H1 (cell line): Measurements from ENCODE around the gene POU6F2. TPM values are rescaled to one million over a fixed set of nuclear protein-coding genes. Genes with fewer than 3 reads are reported as not detected.
A peak's percentile ranks its signal among the peaks of the same experiment; 100 is the strongest.

Source experiments
- CTCF ChIA-PET: fragments of 300-600 bp; sonication (Branson Sonifier 250); formaldehyde crosslinking; loops from one replicate; lab custom pipeline; 2021; ENCODE audit not compliant: partially characterized antibody; lab: Charles Lee
- POLR2A ChIA-PET: fragments of 300-600 bp; sonication (Branson Sonifier 250); formaldehyde crosslinking; loops from one replicate; lab custom pipeline; 2021; ENCODE audit warnings: inconsistent platforms; ENCODE audit not compliant: partially characterized antibody; lab: Charles Lee
- DNase-seq, 2 experiments: peaks; one replicate each; pipeline versions ENCODE4 v3.0.0 to v3.0.0-alpha.2; 2010 to 2022; ENCODE audit warnings: low spot score in 2 of 2, low read depth in 1 of 2, mixed read lengths in 1 of 2
- FAIRE-seq: peaks from 2 replicates; lab custom pipeline; 2011; peaks lifted over from hg19 to GRCh38; lab: Jason Lieb, UNC
- H2AFZ ChIP-seq: 2 replicates; pipeline ENCODE4 v1.8.1; 2012; ENCODE audit warnings: low read length, inconsistent platforms
- H2AK5ac ChIP-seq: 2 replicates; pipeline ENCODE4 v1.6.1; 2013; ENCODE audit warnings: low read depth, low read length
- H2BK120ac ChIP-seq: replicated peaks from 2 replicates; pipeline ENCODE3; 2013; ENCODE audit warnings: low read depth, low read length, inconsistent platforms
- H2BK12ac ChIP-seq: 2 replicates; pipeline ENCODE4 v1.6.1; 2013; ENCODE audit warnings: low read depth, low read length
- H2BK15ac ChIP-seq: 2 replicates; pipeline ENCODE4 v1.6.1; 2013; ENCODE audit warnings: low read length
- H2BK20ac ChIP-seq: 2 replicates; pipeline ENCODE4 v1.6.1; 2013; ENCODE audit warnings: low read length
- H2BK5ac ChIP-seq: 2 replicates; pipeline ENCODE4 v1.6.1; 2013; ENCODE audit warnings: low read depth, low read length
- H3K14ac ChIP-seq: 2 replicates; pipeline ENCODE4 v1.6.1; 2013; ENCODE audit warnings: inconsistent platforms; ENCODE audit not compliant: insufficient read length
- H3K18ac ChIP-seq: 2 replicates; pipeline ENCODE4 v1.6.1; 2013; ENCODE audit warnings: low read length; ENCODE audit errors: extremely low read depth
- H3K23ac ChIP-seq: 2 replicates; pipeline ENCODE4 v1.6.1; 2013; ENCODE audit warnings: inconsistent platforms; ENCODE audit not compliant: insufficient read length
- H3K23me2 ChIP-seq: 2 replicates; pipeline ENCODE4 v1.6.1; 2013; ENCODE audit warnings: low read depth, low read length
- H3K27ac ChIP-seq: 2 replicates; pipeline ENCODE4 v1.6.1; 2011; ENCODE audit warnings: low read depth, low read length, inconsistent platforms
- H3K27me3 ChIP-seq, 4 experiments: replicated peaks in 1 of 4; 1 replicate in 1 of 4; 2 replicates in 3 of 4; pipeline versions ENCODE4 v1.6.1 to v1.8.1; 2011 to 2013; ENCODE audit warnings: low read length in 3 of 4, mild to moderate bottlenecking in 3 of 4, inconsistent platforms in 2 of 4, mixed read lengths in 2 of 4, moderate library complexity in 1 of 4; ENCODE audit not compliant: control insufficient read depth in 3 of 4, insufficient read depth in 3 of 4; ENCODE audit errors: extremely low read depth in 1 of 4
- H3K36me3 ChIP-seq, 4 experiments: 2 replicates each; pipeline versions ENCODE4 v1.6.1 to v1.8.1; 2011 to 2013; ENCODE audit warnings: mild to moderate bottlenecking in 4 of 4, low read length in 3 of 4, moderate library complexity in 2 of 4, control low read depth in 1 of 4, inconsistent platforms in 1 of 4; ENCODE audit not compliant: insufficient read depth in 4 of 4, control insufficient read depth in 2 of 4
- H3K4ac ChIP-seq: replicated peaks from 2 replicates; pipeline ENCODE3; 2013; ENCODE audit warnings: low read length, low read depth, mixed read lengths, inconsistent platforms; ENCODE audit not compliant: insufficient read length
- H3K4me1 ChIP-seq, 4 experiments: replicated peaks in 1 of 4; 1 replicate in 1 of 4; 2 replicates in 3 of 4; pipeline versions ENCODE4 v1.6.1 to v1.8.1; 2011 to 2013; ENCODE audit warnings: low read length in 3 of 4, inconsistent platforms in 2 of 4, mixed read lengths in 1 of 4; ENCODE audit not compliant: insufficient read depth in 4 of 4, control insufficient read depth in 3 of 4
- H3K4me2 ChIP-seq, 2 experiments: 2 replicates each; pipeline versions ENCODE4 v1.6.1 to v1.8.1; 2011 to 2013; ENCODE audit warnings: low read depth in 2 of 2, low read length in 2 of 2, control low read depth in 1 of 2, inconsistent platforms in 1 of 2, mild to moderate bottlenecking in 1 of 2; ENCODE audit not compliant: insufficient read depth in 1 of 2
- H3K4me3 ChIP-seq, 4 experiments: fragments of 200-600, 300-600 bp in 1 of 4; sonication (generic), shearing (Covaris generic), sonication (Bioruptor Twin) in 1 of 4; 2 replicates each; pipeline versions ENCODE4 v1.5.1 to v1.8.1; 2011 to 2016; ENCODE audit warnings: low read length in 4 of 4, low read depth in 3 of 4, control low read depth in 2 of 4, inconsistent platforms in 2 of 4, mild to moderate bottlenecking in 2 of 4, mixed read lengths in 1 of 4, moderate library complexity in 1 of 4; ENCODE audit not compliant: insufficient read depth in 2 of 4; ENCODE audit errors: extremely low read depth in 1 of 4
- H3K56ac ChIP-seq: replicated peaks from 2 replicates; pipeline ENCODE3; 2013; ENCODE audit warnings: low read depth, mild to moderate bottlenecking, mixed read lengths, low read length, inconsistent platforms; ENCODE audit not compliant: insufficient read length
- H3K79me1 ChIP-seq: 2 replicates; pipeline ENCODE4 v1.6.1; 2013; ENCODE audit warnings: low read depth, low read length, control low read depth
- H3K79me2 ChIP-seq, 2 experiments: 2 replicates each; pipeline versions ENCODE4 v1.6.1 to v1.8.1; 2012 to 2013; ENCODE audit warnings: low read length in 2 of 2, mild to moderate bottlenecking in 2 of 2, inconsistent platforms in 1 of 2; ENCODE audit not compliant: insufficient read depth in 2 of 2, control insufficient read depth in 1 of 2
- H3K9ac ChIP-seq, 4 experiments: replicated peaks in 1 of 4; 1 replicate in 1 of 4; 2 replicates in 3 of 4; pipeline versions ENCODE4 v1.6.1 to v1.8.1; 2011 to 2013; ENCODE audit warnings: low read depth in 3 of 4, low read length in 3 of 4, control low read depth in 2 of 4, mild to moderate bottlenecking in 2 of 4, moderate library complexity in 2 of 4, inconsistent platforms in 1 of 4; ENCODE audit errors: extremely low read depth in 1 of 4
- H3K9me3 ChIP-seq, 2 experiments: 2 replicates each; pipeline versions ENCODE4 v1.6.1 to v1.8.1; 2012 to 2013; ENCODE audit warnings: mild to moderate bottlenecking in 2 of 2, moderate library complexity in 2 of 2, control low read depth in 1 of 2, inconsistent platforms in 1 of 2, low read depth in 1 of 2, low read length in 1 of 2, mixed read lengths in 1 of 2; ENCODE audit not compliant: insufficient read depth in 2 of 2
- H4K20me1 ChIP-seq, 2 experiments: replicated peaks in 1 of 2; 2 replicates each; pipeline versions ENCODE3 to v1.8.1; 2011 to 2013; ENCODE audit warnings: inconsistent platforms in 2 of 2, low read length in 2 of 2, mild to moderate bottlenecking in 1 of 2; ENCODE audit not compliant: insufficient read depth in 2 of 2, control insufficient read depth in 1 of 2
- H4K5ac ChIP-seq: 2 replicates; pipeline ENCODE4 v1.6.1; 2013; ENCODE audit warnings: low read length, low read depth, mixed read lengths, inconsistent platforms; ENCODE audit not compliant: insufficient read length
- H4K8ac ChIP-seq: 2 replicates; pipeline ENCODE4 v1.8.0; 2013; ENCODE audit warnings: mild to moderate bottlenecking, moderate library complexity, low read length, inconsistent platforms; ENCODE audit not compliant: insufficient read depth; ENCODE audit errors: extremely low read depth
- H4K91ac ChIP-seq: replicated peaks from 2 replicates; pipeline ENCODE3; 2013; ENCODE audit warnings: low read length, mixed read lengths, inconsistent platforms; ENCODE audit not compliant: insufficient read length
- BCL11A ChIP-seq, 2 experiments: IDR thresholded peaks; one replicate each; pipeline ENCODE4 v1.6.1; 2011; ENCODE audit warnings: low read depth in 2 of 2, low read length in 2 of 2, mild to moderate bottlenecking in 2 of 2
- E2F6 ChIP-seq: IDR thresholded peaks from 2 replicates; pipeline ENCODE4 v1.6.1; 2012; ENCODE audit warnings: inconsistent platforms
- FOSL1 ChIP-seq: IDR thresholded peaks from 2 replicates; pipeline ENCODE4 v1.6.1; 2011; ENCODE audit warnings: mild to moderate bottlenecking, low read depth, low read length, moderate library complexity; ENCODE audit not compliant: insufficient read depth
- KDM4A ChIP-seq: IDR thresholded peaks from one replicate; pipeline ENCODE4 v1.7.1; 2012; ENCODE audit warnings: low read depth, mild to moderate bottlenecking, moderate library complexity, low read length, inconsistent platforms; ENCODE audit not compliant: severe bottlenecking
- NANOG ChIP-seq: IDR thresholded peaks from 2 replicates; pipeline ENCODE4 v1.6.1; 2011; ENCODE audit warnings: low read length, low read depth, mild to moderate bottlenecking, inconsistent platforms; ENCODE audit not compliant: insufficient read depth, poor library complexity, severe bottlenecking
- POLR2A ChIP-seq, 2 experiments: IDR thresholded peaks; 1 replicate in 1 of 2; 2 replicates in 1 of 2; pipeline ENCODE4 v1.6.1; 2011; ENCODE audit warnings: low read depth in 2 of 2, low read length in 2 of 2, mild to moderate bottlenecking in 2 of 2; ENCODE audit errors: control extremely low read depth in 1 of 2
- SIN3A ChIP-seq, 2 experiments: IDR thresholded peaks in 1 of 2; conservative IDR thresholded peaks in 1 of 2; 2 replicates each; pipeline ENCODE4 v1.6.1; 2011 to 2012; ENCODE audit warnings: low read length in 2 of 2, improper control_type of control experiment in 1 of 2, low read depth in 1 of 2, mild to moderate bottlenecking in 1 of 2
- TAF1 ChIP-seq: IDR thresholded peaks from 2 replicates; pipeline ENCODE4 v1.6.1; 2011; ENCODE audit warnings: mild to moderate bottlenecking, low read depth, low read length
- TCF12 ChIP-seq: IDR thresholded peaks from 2 replicates; pipeline ENCODE4 v1.6.1; 2011; ENCODE audit warnings: low read depth, mild to moderate bottlenecking, low read length
- WGBS, 2 experiments: shearing (Covaris generic) in 1 of 2; methylation state at CpG; one replicate each; pipeline versions ENCODE4 v1.1.6 to v1.1.7; 2013 to 2015; ENCODE audit warnings: low lambda C conversion rate in 2 of 2, mixed read lengths in 2 of 2, inconsistent platforms in 1 of 2, low coverage in 1 of 2, missing lambda C conversion rate in 1 of 2; ENCODE audit not compliant: insufficient replicate concordance in 2 of 2, insufficient coverage in 1 of 2, insufficient read length in 1 of 2; ENCODE audit errors: extremely low coverage in 1 of 2, missing lambda C conversion rate in 1 of 2; 5-methylcytosine and 5-hydroxymethylcytosine counted together
- long read RNA-seq, 2 experiments: library from RNA in 1 of 2; library from capped mRNA in 1 of 2; stranded (forward); transcript quantifications; one replicate each; pipeline ENCODE4 v2.0.0, GENCODE V29; 2021; ENCODE audit warnings: inconsistent platforms in 1 of 2
- polyA minus RNA-seq, 3 experiments: library from RNA; depleted of rRNA, polyadenylated mRNA; stranded (reverse); fragments of >200 nt; gene quantifications; 1 replicate in 2 of 3; 2 replicates in 1 of 3; pipeline ENCODE4 v1.2.3, GENCODE V29; 2011
- polyA plus RNA-seq, 7 experiments: library from polyadenylated mRNA; depleted of rRNA in 3 of 7; stranded (reverse) in 5 of 7; unstranded in 2 of 7; fragments of >200 nt in 5 of 7; fragments of 200-250 nt in 2 of 7; gene quantifications; 1 replicate in 5 of 7; 2 replicates in 1 of 7; 4 replicates in 1 of 7; pipeline versions ENCODE4 v1.2.1 to v1.2.3, GENCODE V29; 2011 to 2013; ENCODE audit warnings: missing spikeins in 2 of 7, mixed read lengths in 2 of 7
- total RNA-seq: library from RNA; stranded (reverse); fragmentation: NEBNext Ultra II Directional; extraction: Animal tissue kit (Norgen Biotek cat#: 25700); gene quantifications from 2 replicates; pipeline ENCODE4 v1.2.1, GENCODE V29; 2021
- TF ChIP-seq, protein P1 (sequence below): IDR thresholded peaks from 2 replicates; pipeline ENCODE4 v1.6.1; 2011; ENCODE audit warnings: low read depth, mild to moderate bottlenecking, low read length; ENCODE audit not compliant: insufficient read depth

The POU6F2 gene
- 1.6 and 2.0 TPM in 2 replicates for total RNA-seq
- polyA plus RNA-seq (2011; rRNA removed): 1.1 and 2.5 TPM in 2 replicates
- 0.93 TPM for polyA plus RNA-seq (2011; cell fraction: cytosol; rRNA removed)
- polyA plus RNA-seq (2011; cell fraction: nucleus; rRNA removed): 9.2 TPM
- 1.1 to 1.7 TPM (median 1.3 TPM) in 4 replicates for polyA plus RNA-seq (2012, experiment 1 of 2)
- polyA plus RNA-seq (2012, experiment 2 of 2): 0.08 TPM
- 3.0 TPM for polyA plus RNA-seq (2013, experiment 1 of 2)
- polyA plus RNA-seq (2013, experiment 2 of 2): 2.5 TPM
- 5.3 and 8.5 TPM in 2 replicates for polyA minus RNA-seq (2011; rRNA and poly(A)+ RNA removed)
- 3.6 TPM for polyA minus RNA-seq (2011; cell fraction: cytosol; rRNA and poly(A)+ RNA removed)
- polyA minus RNA-seq (2011; cell fraction: nucleus; rRNA and poly(A)+ RNA removed): 40.6 TPM
- long read RNA-seq, experiment 1: 0 reads
- long read RNA-seq, experiment 2, partial matches to known transcripts: 2 of 3 reads
- long read RNA-seq, experiment 2, other reads (novel, unspliced or antisense): 1 of 3 reads

- no peak within 1 kb of the TSS for H3K14ac ChIP-seq
- FAIRE-seq: no peak
- no peak within 1 kb of the TSS for H4K8ac ChIP-seq
- H4K91ac ChIP-seq: no peak within 1 kb of the TSS
- H2BK12ac ChIP-seq: peak within 1 kb of the TSS; percentile 73; the same call in 1 of the 2 replicates
- peak within 1 kb of the TSS in 2 of 4 experiments; percentile 16 to 28; a peak in 2 of 7 replicates for H3K9ac ChIP-seq
- H3K27me3 ChIP-seq: no peaks in the 10 kb centered on the region; a peak in 2 of 7 replicates
- no peak within 1 kb of the TSS for H2BK5ac ChIP-seq
- H3K18ac ChIP-seq: peak within 1 kb of the TSS; percentile 38; the same call in 1 of the 2 replicates
- peak within 1 kb of the TSS; percentile 62 to 81 for H3K4me2 ChIP-seq
- H3K23ac ChIP-seq: no peak within 1 kb of the TSS
- H2AK5ac ChIP-seq: no peak within 1 kb of the TSS
- 0 out of 2 replicates have a peak within 1 kb of the TSS, but pooled peaks have one; percentile 28 for H2BK20ac ChIP-seq
- no peaks in the 10 kb centered on the region for H3K9me3 ChIP-seq
- no peaks in the 10 kb centered on the region for H3K79me2 ChIP-seq
- no peak within 1 kb of the TSS for H3K4ac ChIP-seq
- H3K79me1 ChIP-seq: no peaks in the 10 kb centered on the region
- no peak within 1 kb of the TSS for H3K27ac ChIP-seq
- H3K56ac ChIP-seq: no peak within 1 kb of the TSS
- H4K20me1 ChIP-seq: no peaks in the 10 kb centered on the region
- no peak for DNase-seq
- peak within 1 kb of the TSS in 1 of 4 experiments; percentile 44; a peak in 1 of 8 replicates for H3K4me3 ChIP-seq
- no peaks in the 10 kb centered on the region for H3K36me3 ChIP-seq
- POLR2A ChIA-PET: no interaction called here
- CTCF ChIA-PET: interaction anchor here (0.8 to 1.5 kb wide), 4 partner anchors 11 to 105 kb away, joined by 3 to 4 read pairs (median 4); no protein-coding TSS in a partner anchor
- peak within 1 kb of the TSS; percentile 99 for H2AFZ ChIP-seq
- H3K4me1 ChIP-seq: peaks cover 2 to 5% (median 3%) of the 10 kb centered on the region in 4 experiments; a peak in 4 of 7 replicates
- H3K23me2 ChIP-seq: peaks cover 4% of the 10 kb centered on the region; the same call in 1 of the 2 replicates
- WGBS, 2 experiments: 95% methylated on average over 7 of the region's 7 CpGs; no CpG with 5 or more reads in 1 of the 2 experiments
- H2BK120ac ChIP-seq: no peak within 1 kb of the TSS
- no peak within 1 kb of the TSS for H2BK15ac ChIP-seq
- H4K5ac ChIP-seq: no peak within 1 kb of the TSS
- TF ChIP-seq NANOG (no peak), KDM4A (no peak), TAF1 (no peak), TCF12 (no peak), SIN3A (conservative IDR thresholded peaks at IDR 0.05 in 1 of 2, IDR thresholded peaks at IDR 0.05 in 1 of 2; ENCODE audit: low read depth in 1 of 2, low read length in 2 of 2) (no peak), BCL11A (IDR thresholded peaks at IDR 0.05; ENCODE audit: low read depth in 2 of 2, low read length in 2 of 2) (no peak), FOSL1 (no peak), POLR2A (IDR thresholded peaks at IDR 0.05; ENCODE audit: control extremely low read depth in 1 of 2, low read depth in 2 of 2, low read length in 2 of 2) (no peak), E2F6 (no peak)
- TF ChIP-seq, protein P1, sequence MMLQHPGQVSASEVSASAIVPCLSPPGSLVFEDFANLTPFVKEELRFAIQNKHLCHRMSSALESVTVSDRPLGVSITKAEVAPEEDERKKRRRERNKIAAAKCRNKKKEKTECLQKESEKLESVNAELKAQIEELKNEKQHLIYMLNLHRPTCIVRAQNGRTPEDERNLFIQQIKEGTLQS: no peak
Observed at GRCh38 chr7:38977685-38978084, at the start of gene POU6F2. TSS of gene POU6F2 (plus strand) at chr7:38977909. CDS start at chr7:38977954, 45 bp downstream.
